ENCODE measurements around the gene CORT.

DNA sequence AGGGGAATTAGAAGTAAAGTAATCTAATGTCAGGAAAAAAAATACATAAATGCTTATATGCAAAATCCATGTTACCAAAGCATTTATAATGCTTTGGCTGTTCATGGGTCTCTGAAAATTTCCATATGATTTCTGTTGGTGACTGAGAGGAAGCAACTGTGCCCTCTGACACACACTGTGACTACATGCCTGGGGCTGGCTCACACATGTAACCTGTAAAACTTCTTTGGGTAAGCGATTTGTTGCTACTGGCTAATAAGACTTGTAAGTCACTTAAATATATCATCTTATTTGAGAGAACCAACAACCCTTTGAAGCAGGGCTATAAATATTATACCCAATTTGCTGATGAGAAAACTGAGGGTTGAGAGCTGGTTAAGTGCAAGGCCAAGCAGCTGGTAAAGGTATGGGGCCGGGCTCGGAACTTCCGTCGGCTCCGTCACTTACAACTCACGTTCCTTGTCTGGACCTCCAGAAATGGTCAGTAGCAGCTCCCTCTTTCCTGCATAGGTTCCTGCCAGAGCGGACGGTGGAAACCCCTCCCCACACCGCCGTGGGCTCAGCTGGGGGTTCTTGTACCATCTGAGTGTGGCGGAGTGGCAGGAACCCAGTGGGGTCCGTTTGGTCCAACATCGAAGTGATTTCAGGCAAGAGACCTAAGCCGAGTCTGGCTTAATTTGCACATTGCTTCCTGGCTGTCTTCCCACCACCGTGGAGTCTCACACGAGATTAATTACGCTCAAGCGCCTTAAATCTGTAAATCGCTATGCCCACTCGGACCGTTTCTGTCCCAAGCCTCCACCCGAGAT is 21.8 kb downstream of the CORT start:
- TF ChIP-seq CTCF (IDR thresholded peaks at IDR 0.05), result no peak
- TF ChIP-seq POLR2AphosphoS5 (IDR thresholded peaks at IDR 0.05), result no peak
- TF ChIP-seq POLR2A (IDR thresholded peaks at IDR 0.05), result no peak
- no peak for TF ChIP-seq EP300 (IDR thresholded peaks at IDR 0.05)
